Measurements from ENCODE around the gene PDK2.

The PDK2 gene

GRCh38 chr17:50113624-50114320 is 18.6 kb downstream of the PDK2 start:
- in situ Hi-C loops (cut with HindIII; ENCODE audit: low sequenced_read_pairs): no loop called here

- in situ Hi-C loops (cut with HindIII; ENCODE audit: low sequenced_read_pairs): no loop called here
Observed at GRCh38 chr17:50114401-50114800, 19.2 kb downstream of the PDK2 start.

- in situ Hi-C loops (cut with HindIII; ENCODE audit: low sequenced_read_pairs): no loop called here
Observed at GRCh38 chr17:50114849-50115357, 19.8 kb downstream of the PDK2 start.

- in situ Hi-C loops (cut with HindIII; ENCODE audit: low sequenced_read_pairs): no loop called here
Observed at GRCh38 chr17:50115756-50116155, 20.6 kb downstream of the PDK2 start.

- in situ Hi-C loops (cut with HindIII; ENCODE audit: low sequenced_read_pairs): no loop called here
Observed at GRCh38 chr17:50117202-50118051, 22.3 kb downstream of the PDK2 start.

GRCh38 chr17:50118076-50118827 is 23.1 kb downstream of the PDK2 start:
- in situ Hi-C loops (cut with HindIII; ENCODE audit: low sequenced_read_pairs): no loop called here

GRCh38 chr17:50118828-50119218 is 23.7 kb downstream of the PDK2 start:
- in situ Hi-C loops (cut with HindIII; ENCODE audit: low sequenced_read_pairs): no loop called here

GRCh38 chr17:50120475-50121253 is 25.5 kb downstream of the PDK2 start:
- in situ Hi-C loops (cut with HindIII; ENCODE audit: low sequenced_read_pairs): no loop called here

- in situ Hi-C loops (cut with HindIII; ENCODE audit: low sequenced_read_pairs): no loop called here
Observed at GRCh38 chr17:50122945-50123344, 27.8 kb downstream of the PDK2 start.

GRCh38 chr17:50123649-50124349 is 28.6 kb downstream of the PDK2 start:
- in situ Hi-C loops (cut with HindIII; ENCODE audit: low sequenced_read_pairs): no loop called here

- in situ Hi-C loops (cut with HindIII; ENCODE audit: low sequenced_read_pairs): no loop called here
Observed at GRCh38 chr17:50125420-50125997, 30.4 kb downstream of the PDK2 start.

GRCh38 chr17:50127697-50128361 is 32.7 kb downstream of the PDK2 start:
- in situ Hi-C loops (cut with HindIII; ENCODE audit: low sequenced_read_pairs): no loop called here

GRCh38 chr17:50128441-50129352 is 33.5 kb downstream of the PDK2 start:
- in situ Hi-C loops (cut with HindIII; ENCODE audit: low sequenced_read_pairs): no loop called here

GRCh38 chr17:50129353-50129727 is 34.2 kb downstream of the PDK2 start:
- in situ Hi-C loops (cut with HindIII; ENCODE audit: low sequenced_read_pairs): no loop called here

- in situ Hi-C loops (cut with HindIII; ENCODE audit: low sequenced_read_pairs): loop anchor here (5.0 kb wide), 1 partner anchor 53 kb away; no protein-coding TSS in a partner anchor
Observed at GRCh38 chr17:50129728-50130558, 34.8 kb downstream of the PDK2 start, which contains the start of gene SAMD14. TSS of gene SAMD14 (minus strand) at chr17:50130160. CDS start at chr17:50124959, 5,201 bp downstream.

GRCh38 chr17:50130559-50131305 is 35.6 kb downstream of the PDK2 start:
- in situ Hi-C loops (cut with HindIII; ENCODE audit: low sequenced_read_pairs): loop anchor here (5.0 kb wide), 1 partner anchor 53 kb away; no protein-coding TSS in a partner anchor
